ENCODE measurements around the gene LBHD2. TPM values are rescaled to one million over a fixed set of nuclear protein-coding genes. Genes with fewer than 3 reads are reported as not detected.

Gene LBHD2
- total RNA-seq, 6 experiments from 2014 or later, result not detected

DNA sequence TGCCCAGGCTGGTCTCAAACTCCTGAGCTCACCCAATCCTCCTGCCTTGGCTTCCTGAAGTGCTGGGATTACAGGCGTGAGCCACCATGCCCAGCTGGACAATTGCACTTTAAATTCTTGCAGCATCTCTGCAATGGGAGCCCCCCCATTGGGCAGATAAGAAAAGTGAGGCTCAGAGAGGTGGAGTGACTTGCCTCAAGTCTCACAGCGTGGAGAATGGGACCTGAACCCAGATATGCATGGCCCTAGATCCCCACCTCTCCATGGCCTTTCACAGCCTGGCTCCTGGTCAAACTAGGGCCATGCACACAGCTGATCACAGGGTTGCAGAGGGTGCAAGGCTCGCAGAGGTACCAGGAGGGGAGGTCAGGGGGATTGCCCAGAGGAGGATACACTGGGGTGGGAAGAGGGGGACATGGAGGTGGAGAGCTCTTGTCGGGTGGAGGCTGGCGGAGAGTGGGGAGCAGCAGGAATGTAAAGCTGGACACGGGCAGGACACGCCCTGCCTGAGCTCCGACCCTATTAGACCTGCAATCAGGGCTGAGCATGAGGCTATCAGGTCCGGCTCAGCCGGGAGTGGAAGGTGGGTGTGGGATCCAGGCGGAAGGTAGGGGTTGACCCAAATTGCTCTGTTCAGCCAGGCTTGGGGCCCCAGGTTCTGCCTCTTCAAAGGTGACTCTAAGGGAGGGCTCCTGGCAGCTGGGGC, 17.4 kb downstream of the LBHD2 start:
- no peak for TF ChIP-seq POLR2A (IDR thresholded peaks at IDR 0.05)
- TF ChIP-seq, protein P1, sequence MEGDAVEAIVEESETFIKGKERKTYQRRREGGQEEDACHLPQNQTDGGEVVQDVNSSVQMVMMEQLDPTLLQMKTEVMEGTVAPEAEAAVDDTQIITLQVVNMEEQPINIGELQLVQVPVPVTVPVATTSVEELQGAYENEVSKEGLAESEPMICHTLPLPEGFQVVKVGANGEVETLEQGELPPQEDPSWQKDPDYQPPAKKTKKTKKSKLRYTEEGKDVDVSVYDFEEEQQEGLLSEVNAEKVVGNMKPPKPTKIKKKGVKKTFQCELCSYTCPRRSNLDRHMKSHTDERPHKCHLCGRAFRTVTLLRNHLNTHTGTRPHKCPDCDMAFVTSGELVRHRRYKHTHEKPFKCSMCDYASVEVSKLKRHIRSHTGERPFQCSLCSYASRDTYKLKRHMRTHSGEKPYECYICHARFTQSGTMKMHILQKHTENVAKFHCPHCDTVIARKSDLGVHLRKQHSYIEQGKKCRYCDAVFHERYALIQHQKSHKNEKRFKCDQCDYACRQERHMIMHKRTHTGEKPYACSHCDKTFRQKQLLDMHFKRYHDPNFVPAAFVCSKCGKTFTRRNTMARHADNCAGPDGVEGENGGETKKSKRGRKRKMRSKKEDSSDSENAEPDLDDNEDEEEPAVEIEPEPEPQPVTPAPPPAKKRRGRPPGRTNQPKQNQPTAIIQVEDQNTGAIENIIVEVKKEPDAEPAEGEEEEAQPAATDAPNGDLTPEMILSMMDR (IDR thresholded peaks at IDR 0.05), result no peak
- WGBS (ENCODE audit: insufficient coverage, low coverage, low lambda C conversion rate, missing lambda C conversion rate), result 25% methylated on average over 1 of the region's 11 CpGs
- intact Hi-C loops (cut with DNase I), result loop anchor here (10.0 kb wide), 2 partner anchors 83 to 183 kb away; no protein-coding TSS in a partner anchor
- DNase-seq (peak in 1 of 3 donors; percentile 59), ATAC-seq (no peak)
- Histone ChIP-seq H3K27me3 (no peaks in the 10 kb centered on the region), H3K4me1 (peaks cover 0 to 75% (median 24%) of the 10 kb centered on the region in 4 donors), H3K36me3 (peaks cover 0 to 7% (median 0%) of the 10 kb centered on the region in 4 donors), H3K9me3 (no peaks in the 10 kb centered on the region), H3K27ac (peak overlapping the region in 1 of 3 donors; percentile 95), H3K4me3 (peak overlapping the region; percentile 8 to 63 (median 46))

DNA sequence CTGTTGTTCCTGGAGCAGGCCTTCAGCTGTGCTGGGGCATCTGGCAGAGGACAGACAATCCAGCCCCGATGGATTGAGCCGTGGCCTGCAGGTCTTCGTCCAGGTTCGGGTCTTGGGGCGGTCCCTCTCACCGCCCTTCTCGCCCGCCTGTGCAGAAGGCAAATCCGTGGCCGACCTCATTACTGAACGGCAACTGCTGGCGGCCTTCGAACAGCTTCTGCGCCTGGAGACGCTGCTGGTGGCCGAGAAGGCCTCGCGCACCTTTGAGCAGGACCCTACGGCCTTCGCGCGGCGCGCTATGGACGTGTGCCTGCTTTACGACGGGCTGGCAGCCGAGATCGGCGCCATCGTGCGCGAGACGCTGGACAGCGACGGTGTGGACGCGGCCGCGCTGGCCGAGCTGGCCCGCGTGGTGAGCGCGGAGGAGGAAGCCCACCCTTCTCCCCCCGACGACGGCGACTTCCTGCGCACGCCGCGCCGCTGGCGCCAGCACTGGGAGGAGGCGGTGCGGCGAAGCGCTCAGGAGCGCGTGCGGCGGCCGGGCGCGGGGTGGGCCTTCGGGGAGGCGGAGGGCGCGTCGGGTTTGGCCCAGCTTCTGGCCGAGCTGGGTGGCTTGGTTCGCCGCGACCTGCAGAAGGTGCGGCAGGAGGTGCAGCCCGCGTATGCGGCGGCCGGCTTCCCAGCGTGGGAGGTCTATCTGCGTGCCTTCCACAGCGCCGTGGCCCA, 18.1 kb downstream of the LBHD2 start:
- 74% methylated on average over 16 of the region's 85 CpGs for WGBS (ENCODE audit: insufficient coverage, low coverage, low lambda C conversion rate, missing lambda C conversion rate)
- Histone ChIP-seq H3K27me3 (no peaks in the 10 kb centered on the region), H3K36me3 (peaks cover 0 to 7% (median 0%) of the 10 kb centered on the region in 4 donors), H3K27ac (peak overlapping the region in 1 of 3 donors; percentile 95), H3K9me3 (no peaks in the 10 kb centered on the region), H3K4me1 (peaks cover 0 to 76% (median 27%) of the 10 kb centered on the region in 4 donors), H3K4me3 (peak overlapping the region in 1 of 3 donors; percentile 63)
- TF ChIP-seq POLR2A (IDR thresholded peaks at IDR 0.05), result no peak
- TF ChIP-seq, protein P1 (IDR thresholded peaks at IDR 0.05), result no peak
- intact Hi-C loops (cut with DNase I), result loop anchor here (10.0 kb wide), 2 partner anchors 83 to 183 kb away; no protein-coding TSS in a partner anchor
- ATAC-seq (no peak), DNase-seq (peak in 2 of 3 donors; percentile 34 to 58)

DNA sequence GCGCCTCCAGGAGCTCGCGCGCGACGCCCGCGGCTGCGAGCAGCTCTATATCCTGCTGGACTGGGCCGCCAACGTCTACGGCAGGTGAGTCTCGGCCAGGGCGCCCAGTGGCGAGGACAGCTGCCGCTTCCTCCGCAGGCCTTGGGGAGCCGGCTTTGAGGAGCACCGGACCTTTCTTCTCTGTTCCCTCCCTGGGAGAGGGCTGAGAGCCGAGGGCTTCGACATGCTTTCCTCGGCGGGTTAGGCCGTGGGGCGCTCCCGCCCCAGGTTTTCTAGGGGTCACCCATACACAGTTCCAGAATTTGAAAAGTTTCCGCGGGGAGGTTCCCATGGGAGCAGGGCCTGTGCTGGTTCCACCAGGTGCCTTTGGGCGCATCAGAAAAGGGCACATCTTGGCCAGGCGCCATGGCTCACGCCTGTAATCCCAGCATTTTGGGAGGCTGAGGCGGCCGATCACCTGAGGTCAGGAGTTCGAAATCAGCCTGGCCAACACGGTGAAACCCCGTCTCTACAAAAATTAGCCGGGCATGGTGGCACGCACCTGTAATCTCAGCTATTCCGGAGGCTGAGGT, 18.8 kb downstream of the LBHD2 start:
- TF ChIP-seq, protein P1 (IDR thresholded peaks at IDR 0.05), result no peak
- TF ChIP-seq POLR2A (IDR thresholded peaks at IDR 0.05), result no peak
- peak overlapping the region in 1 of 3 donors; percentile 45 for H3K4me3 ChIP-seq
- H3K27ac ChIP-seq, result peak overlapping the region in 1 of 3 donors; percentile 63
- WGBS (ENCODE audit: insufficient coverage, low coverage, low lambda C conversion rate, missing lambda C conversion rate), result 23% methylated on average over 4 of the region's 39 CpGs
- H3K4me1 ChIP-seq, result peaks cover 0 to 77% (median 30%) of the 10 kb centered on the region in 4 donors
- H3K27me3 ChIP-seq, result no peaks in the 10 kb centered on the region
- intact Hi-C loops (cut with DNase I), result loop anchor here (10.0 kb wide), 2 partner anchors 82 to 182 kb away; no protein-coding TSS in a partner anchor
- H3K36me3 ChIP-seq, result peaks cover 0 to 7% (median 0%) of the 10 kb centered on the region in 4 donors
- ATAC-seq, result no peak
- DNase-seq, result peak in 2 of 3 donors; percentile 42 to 64
- no peaks in the 10 kb centered on the region for H3K9me3 ChIP-seq

Data from right lobe of liver (tissue), 6 donors.